DND-41 (cell line): ENCODE results near the gene RBL1.

Experiments
- EZH2 ChIP-seq: IDR thresholded peaks from 3 replicates; pipeline ENCODE4 v1.6.1; 2012; ENCODE audit warnings: borderline replicate concordance, low read depth, mild to moderate bottlenecking, moderate library complexity, low read length, inconsistent platforms; ENCODE audit not compliant: severe bottlenecking
- TF ChIP-seq, protein P1 (sequence below): IDR thresholded peaks from 2 replicates; pipeline ENCODE4 v1.5.1; 2012; ENCODE audit warnings: borderline replicate concordance, low read length, moderate library complexity, mild to moderate bottlenecking; ENCODE audit not compliant: poor library complexity, severe bottlenecking; ENCODE audit errors: extremely low read depth

DNA sequence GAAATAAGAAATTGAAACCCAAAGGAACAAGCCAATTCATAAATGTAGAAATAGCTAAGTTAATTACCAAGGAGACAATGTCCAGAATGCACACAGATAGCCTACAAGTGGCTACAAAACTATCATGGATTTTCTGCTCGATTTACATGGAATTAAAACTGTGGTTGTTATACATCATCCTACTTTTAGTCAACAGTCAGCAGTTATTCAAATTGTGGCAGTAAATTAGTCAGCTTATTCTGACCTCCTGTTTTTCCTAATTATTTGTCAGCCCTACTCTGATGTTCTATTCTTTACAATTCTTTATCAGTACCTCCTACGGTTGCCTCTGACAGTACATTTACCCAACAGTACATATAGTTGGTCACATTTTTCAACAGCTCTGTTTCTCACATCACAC, 29.6 kb downstream of the RBL1 start:
- TF ChIP-seq, protein P1, sequence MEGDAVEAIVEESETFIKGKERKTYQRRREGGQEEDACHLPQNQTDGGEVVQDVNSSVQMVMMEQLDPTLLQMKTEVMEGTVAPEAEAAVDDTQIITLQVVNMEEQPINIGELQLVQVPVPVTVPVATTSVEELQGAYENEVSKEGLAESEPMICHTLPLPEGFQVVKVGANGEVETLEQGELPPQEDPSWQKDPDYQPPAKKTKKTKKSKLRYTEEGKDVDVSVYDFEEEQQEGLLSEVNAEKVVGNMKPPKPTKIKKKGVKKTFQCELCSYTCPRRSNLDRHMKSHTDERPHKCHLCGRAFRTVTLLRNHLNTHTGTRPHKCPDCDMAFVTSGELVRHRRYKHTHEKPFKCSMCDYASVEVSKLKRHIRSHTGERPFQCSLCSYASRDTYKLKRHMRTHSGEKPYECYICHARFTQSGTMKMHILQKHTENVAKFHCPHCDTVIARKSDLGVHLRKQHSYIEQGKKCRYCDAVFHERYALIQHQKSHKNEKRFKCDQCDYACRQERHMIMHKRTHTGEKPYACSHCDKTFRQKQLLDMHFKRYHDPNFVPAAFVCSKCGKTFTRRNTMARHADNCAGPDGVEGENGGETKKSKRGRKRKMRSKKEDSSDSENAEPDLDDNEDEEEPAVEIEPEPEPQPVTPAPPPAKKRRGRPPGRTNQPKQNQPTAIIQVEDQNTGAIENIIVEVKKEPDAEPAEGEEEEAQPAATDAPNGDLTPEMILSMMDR = no peak
- no peak for TF ChIP-seq EZH2
